Vagina (tissue), 2 donors: ENCODE data around the gene STXBP5.
A peak's percentile ranks its signal among the peaks of the same experiment; 100 is the strongest.

ENCODE experiments used
- POLR2A ChIP-seq, 2 donors: fragments of 450-650 bp; IDR thresholded peaks; one replicate each; pipeline ENCODE4 v1.6.1; 2017; ENCODE audit warnings: antibody characterized with exemption in 2 of 2, mild to moderate bottlenecking in 2 of 2, moderate library complexity in 2 of 2
- POLR2AphosphoS5 ChIP-seq, 2 donors: sonication (generic); formaldehyde crosslinking; IDR thresholded peaks; one replicate each; pipeline ENCODE4 v1.9.0; 2017; ENCODE audit warnings: antibody characterized with exemption in 2 of 2, mild to moderate bottlenecking in 2 of 2, low read depth in 1 of 2; ENCODE audit not compliant: insufficient read depth in 1 of 2
- TF ChIP-seq, protein P1 (sequence below), 3 experiments: fragments of 450-650 bp in 2 of 3; fragments of 200-600 bp in 1 of 3; sonication (generic) in 1 of 3; IDR thresholded peaks; one replicate each; pipeline ENCODE4 v1.5.1; 2017 to 2019; ENCODE audit warnings: antibody characterized with exemption in 3 of 3, mild to moderate bottlenecking in 2 of 3, moderate library complexity in 2 of 3

DNA sequence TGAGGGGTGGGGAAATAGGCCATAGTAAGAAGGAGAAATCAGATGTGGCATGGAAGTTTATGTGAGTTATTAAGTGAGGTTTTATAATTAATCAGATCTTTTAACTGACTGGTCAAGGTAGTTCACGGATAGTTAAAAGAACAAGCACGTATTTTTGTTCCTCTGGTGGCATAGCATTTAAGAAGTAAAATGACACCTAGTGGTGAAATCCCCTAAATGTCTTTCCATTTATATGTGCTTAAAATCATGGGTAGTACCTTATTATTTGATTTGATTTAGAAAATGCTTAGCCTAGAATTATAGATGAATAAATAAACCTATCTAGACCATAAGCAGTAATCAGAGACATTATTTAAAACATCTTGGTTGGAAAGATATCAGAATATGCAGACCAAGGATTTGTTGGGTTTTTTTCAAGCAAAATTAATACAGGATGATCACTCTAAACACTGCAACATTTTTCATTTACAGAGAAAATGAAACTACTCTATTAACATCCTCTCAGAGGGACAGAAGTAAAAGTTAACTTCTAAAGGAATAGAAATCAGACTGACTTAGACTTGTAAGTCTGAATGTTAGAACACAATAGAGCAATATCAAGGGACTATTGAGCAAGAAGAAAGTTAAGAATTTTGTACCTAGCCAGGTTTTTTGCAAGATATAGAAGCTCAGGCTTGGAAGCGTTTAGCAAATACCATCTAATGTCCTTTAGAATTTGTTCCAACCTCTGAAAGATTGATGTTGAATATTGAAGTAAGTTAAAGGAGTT is 81.1 kb downstream of the STXBP5 start:
- TF ChIP-seq, protein P1, sequence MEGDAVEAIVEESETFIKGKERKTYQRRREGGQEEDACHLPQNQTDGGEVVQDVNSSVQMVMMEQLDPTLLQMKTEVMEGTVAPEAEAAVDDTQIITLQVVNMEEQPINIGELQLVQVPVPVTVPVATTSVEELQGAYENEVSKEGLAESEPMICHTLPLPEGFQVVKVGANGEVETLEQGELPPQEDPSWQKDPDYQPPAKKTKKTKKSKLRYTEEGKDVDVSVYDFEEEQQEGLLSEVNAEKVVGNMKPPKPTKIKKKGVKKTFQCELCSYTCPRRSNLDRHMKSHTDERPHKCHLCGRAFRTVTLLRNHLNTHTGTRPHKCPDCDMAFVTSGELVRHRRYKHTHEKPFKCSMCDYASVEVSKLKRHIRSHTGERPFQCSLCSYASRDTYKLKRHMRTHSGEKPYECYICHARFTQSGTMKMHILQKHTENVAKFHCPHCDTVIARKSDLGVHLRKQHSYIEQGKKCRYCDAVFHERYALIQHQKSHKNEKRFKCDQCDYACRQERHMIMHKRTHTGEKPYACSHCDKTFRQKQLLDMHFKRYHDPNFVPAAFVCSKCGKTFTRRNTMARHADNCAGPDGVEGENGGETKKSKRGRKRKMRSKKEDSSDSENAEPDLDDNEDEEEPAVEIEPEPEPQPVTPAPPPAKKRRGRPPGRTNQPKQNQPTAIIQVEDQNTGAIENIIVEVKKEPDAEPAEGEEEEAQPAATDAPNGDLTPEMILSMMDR (IDR thresholded peaks at IDR 0.05) = peak in 1 of 3 experiments; percentile 27
- TF ChIP-seq POLR2A (IDR thresholded peaks at IDR 0.05) (no peak), POLR2AphosphoS5 (IDR thresholded peaks at IDR 0.05; ENCODE audit: insufficient read depth in 1 of 2, low read depth in 1 of 2) (no peak)
